GM10266 (cell line): ENCODE data around the gene ATP6V0E2.

ENCODE experiments used
- DNase-seq: peaks from one replicate; pipeline ENCODE4 v3.0.0; 2012; ENCODE audit errors: extremely low spot score
- CTCF ChIP-seq: IDR thresholded peaks from 2 replicates; pipeline ENCODE4 v1.5.1; 2012; ENCODE audit warnings: mild to moderate bottlenecking, low read depth; ENCODE audit not compliant: control insufficient read depth, insufficient read depth; ENCODE audit errors: missing control alignments

The ATP6V0E2 gene

GRCh38 chr7:149869867-149870266, 3.9 kb upstream of the ATP6V0E2 start:
- no peak for TF ChIP-seq CTCF
- DNase-seq, result no peak

GRCh38 chr7:149870274-149870673, 3.5 kb upstream of the ATP6V0E2 start:
- TF ChIP-seq CTCF, result no peak
- DNase-seq, result no peak

GRCh38 chr7:149870701-149871483, 2.9 kb upstream of the ATP6V0E2 start:
- no peak for DNase-seq

GRCh38 chr7:149871576-149871975, 2.2 kb upstream of the ATP6V0E2 start:
- no peak for TF ChIP-seq CTCF
- no peak for DNase-seq

More at GRCh38 chr7:149870701-149871483, 2.9 kb upstream of the ATP6V0E2 start:
- no peak for TF ChIP-seq CTCF

GRCh38 chr7:149872419-149873073, 1.2 kb upstream of the ATP6V0E2 start:
- DNase-seq, result peak; percentile 78
- TF ChIP-seq CTCF, result no peak

GRCh38 chr7:149873970-149874643, 338 bp downstream of the ATP6V0E2 start:
- no peak for TF ChIP-seq CTCF
- DNase-seq, result no peak

- no peak for TF ChIP-seq CTCF
- no peak for DNase-seq
Measured at GRCh38 chr7:149874644-149875028, 867 bp downstream of the ATP6V0E2 start.
